HFFc6 (cell line): ENCODE results near the gene PLPP1. TPM values are rescaled to one million over a fixed set of nuclear protein-coding genes. Genes with fewer than 3 reads are reported as not detected.

ENCODE experiments used
- DNase-seq: peaks from one replicate; pipeline ENCODE4 v3.0.0-alpha.2; 2018
- H3K27ac Mint-ChIP-seq: 2 replicates; pipeline ENCODE4 v1.8.0; 2020; ENCODE audit warnings: mild to moderate bottlenecking, mixed read lengths
- H3K27me3 Mint-ChIP-seq: 2 replicates; pipeline ENCODE4 v1.8.0; 2021; ENCODE audit warnings: mild to moderate bottlenecking, moderate library complexity, mixed read lengths; ENCODE audit not compliant: insufficient read depth
- H3K36me3 Mint-ChIP-seq: 2 replicates; pipeline ENCODE4 v1.8.0; 2021; ENCODE audit warnings: low read depth, mixed read lengths
- H3K4me1 Mint-ChIP-seq: 2 replicates; pipeline ENCODE4 v1.8.0; 2020; ENCODE audit warnings: low read depth, mixed read lengths
- H3K4me3 Mint-ChIP-seq: 2 replicates; pipeline ENCODE4 v1.8.0; 2020; ENCODE audit warnings: mild to moderate bottlenecking, moderate library complexity, mixed read lengths
- H3K9me3 Mint-ChIP-seq: 2 replicates; pipeline ENCODE4 v1.8.0; 2020; ENCODE audit warnings: mild to moderate bottlenecking, mixed read lengths
- total RNA-seq, 6 experiments: library from RNA; stranded (reverse); fragmentation: NEBNext Ultra II Directional; extraction: Animal tissue kit (Norgen Biotek cat#: 25700); gene quantifications; 2 replicates in 1 of 6; 3 replicates in 5 of 6; pipeline ENCODE4 v1.2.3, GENCODE V29; 2021
- TF ChIP-seq, protein P1 (sequence below): fragments of 200-600 bp; sonication (generic); IDR thresholded peaks from 2 replicates; pipeline ENCODE4 v1.5.0; 2021; ENCODE audit warnings: antibody characterized with exemption, mild to moderate bottlenecking

PLPP1 gene
- total RNA-seq, 6 experiments from 2014 or later = 20.4 to 28.0 (median 23.3) TPM

- TF ChIP-seq, protein P1, sequence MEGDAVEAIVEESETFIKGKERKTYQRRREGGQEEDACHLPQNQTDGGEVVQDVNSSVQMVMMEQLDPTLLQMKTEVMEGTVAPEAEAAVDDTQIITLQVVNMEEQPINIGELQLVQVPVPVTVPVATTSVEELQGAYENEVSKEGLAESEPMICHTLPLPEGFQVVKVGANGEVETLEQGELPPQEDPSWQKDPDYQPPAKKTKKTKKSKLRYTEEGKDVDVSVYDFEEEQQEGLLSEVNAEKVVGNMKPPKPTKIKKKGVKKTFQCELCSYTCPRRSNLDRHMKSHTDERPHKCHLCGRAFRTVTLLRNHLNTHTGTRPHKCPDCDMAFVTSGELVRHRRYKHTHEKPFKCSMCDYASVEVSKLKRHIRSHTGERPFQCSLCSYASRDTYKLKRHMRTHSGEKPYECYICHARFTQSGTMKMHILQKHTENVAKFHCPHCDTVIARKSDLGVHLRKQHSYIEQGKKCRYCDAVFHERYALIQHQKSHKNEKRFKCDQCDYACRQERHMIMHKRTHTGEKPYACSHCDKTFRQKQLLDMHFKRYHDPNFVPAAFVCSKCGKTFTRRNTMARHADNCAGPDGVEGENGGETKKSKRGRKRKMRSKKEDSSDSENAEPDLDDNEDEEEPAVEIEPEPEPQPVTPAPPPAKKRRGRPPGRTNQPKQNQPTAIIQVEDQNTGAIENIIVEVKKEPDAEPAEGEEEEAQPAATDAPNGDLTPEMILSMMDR = no peak
- no peaks in the 10 kb centered on the region for H3K9me3 Mint-ChIP-seq
- no peaks in the 10 kb centered on the region for H3K27me3 Mint-ChIP-seq
- no peak overlapping the region for H3K27ac Mint-ChIP-seq
- no peak overlapping the region for H3K4me3 Mint-ChIP-seq
- no peaks in the 10 kb centered on the region; the same call in none of the 2 replicates for H3K36me3 Mint-ChIP-seq
- H3K4me1 Mint-ChIP-seq = peaks cover 12% of the 10 kb centered on the region
- no peak for DNase-seq
These were observed 128.5 kb downstream of the PLPP1 start for GRCh38 chr5:55406292-55406691.

- no peak overlapping the region for H3K4me3 Mint-ChIP-seq
- no peak for DNase-seq
- no peak overlapping the region for H3K27ac Mint-ChIP-seq
- H3K27me3 Mint-ChIP-seq = no peaks in the 10 kb centered on the region
- H3K36me3 Mint-ChIP-seq = peaks cover 5% of the 10 kb centered on the region; the same call in 1 of the 2 replicates
- no peaks in the 10 kb centered on the region for H3K9me3 Mint-ChIP-seq
- no peaks in the 10 kb centered on the region for H3K4me1 Mint-ChIP-seq
- TF ChIP-seq, protein P1 = peak; percentile 22
These were observed 132.6 kb downstream of the PLPP1 start for GRCh38 chr5:55402199-55402598.

DNA sequence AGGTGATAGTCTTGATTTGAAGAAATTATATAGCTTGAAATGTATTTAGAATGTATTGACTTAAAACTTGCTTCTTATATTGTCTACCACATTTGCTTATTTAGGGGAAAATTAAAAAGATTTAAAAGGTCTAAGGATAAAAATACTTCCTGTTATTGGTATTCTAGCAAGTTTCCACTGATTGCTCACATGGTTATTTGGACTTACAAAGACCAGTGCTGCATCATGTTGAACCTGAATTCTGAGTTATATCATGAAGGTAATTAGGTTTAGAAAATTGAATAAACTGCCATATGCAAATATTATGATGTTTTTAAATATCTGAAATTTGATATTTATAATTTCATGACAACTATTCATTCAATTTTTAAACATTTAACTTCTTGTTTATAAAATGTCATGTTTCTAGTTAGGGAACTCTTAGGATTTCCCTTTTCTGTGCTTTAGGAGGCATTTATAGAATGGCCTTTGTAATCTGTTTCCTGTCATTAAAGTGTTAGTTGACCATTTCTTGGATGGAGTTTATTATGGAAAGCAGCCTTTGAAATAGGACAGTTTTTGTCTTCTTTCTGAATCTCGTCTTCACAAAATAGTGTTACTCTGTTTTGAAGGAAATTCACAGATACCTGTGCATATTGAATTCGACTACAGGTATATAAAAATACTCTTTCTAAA lies 141.1 kb downstream of the PLPP1 start:
- no peak for DNase-seq
- no peak overlapping the region for H3K4me3 Mint-ChIP-seq
- no peaks in the 10 kb centered on the region for H3K9me3 Mint-ChIP-seq
- H3K27me3 Mint-ChIP-seq = no peaks in the 10 kb centered on the region; the same call in 1 of the 2 replicates
- H3K27ac Mint-ChIP-seq = no peak overlapping the region
- H3K36me3 Mint-ChIP-seq = peaks cover 39% of the 10 kb centered on the region
- H3K4me1 Mint-ChIP-seq = no peaks in the 10 kb centered on the region
- TF ChIP-seq, protein P1 = no peak

DNA sequence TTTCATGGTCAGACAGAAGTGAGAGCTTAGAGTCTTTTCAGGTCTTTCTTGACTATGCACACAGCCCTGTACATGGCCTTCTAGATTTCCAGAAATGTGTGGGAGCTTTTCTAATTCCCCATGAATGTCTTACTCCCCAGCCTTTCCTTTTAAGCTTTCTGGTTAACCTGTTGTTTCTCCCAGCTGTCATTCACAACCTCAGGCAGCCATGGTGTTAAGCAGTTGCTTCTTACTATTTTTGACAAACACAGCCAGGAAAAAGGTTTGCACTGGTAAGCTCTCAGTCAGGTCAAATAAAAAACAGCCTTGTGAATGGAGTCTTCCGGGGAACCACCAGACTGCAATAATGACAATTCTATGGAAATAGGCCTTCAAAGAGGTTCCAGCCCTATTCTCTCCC lies 142.1 kb downstream of the PLPP1 start:
- Mint-ChIP-seq H3K4me3 (no peak overlapping the region), H3K9me3 (no peaks in the 10 kb centered on the region), H3K27ac (no peak overlapping the region), H3K36me3 (peaks cover 37% of the 10 kb centered on the region), H3K4me1 (no peaks in the 10 kb centered on the region), H3K27me3 (no peaks in the 10 kb centered on the region; the same call in 1 of the 2 replicates)
- DNase-seq = no peak
- TF ChIP-seq, protein P1 = no peak

GRCh38 chr5:55391707-55392106 lies 143.1 kb downstream of the PLPP1 start:
- no peak for DNase-seq
- TF ChIP-seq, protein P1 = no peak
- no peaks in the 10 kb centered on the region; the same call in 1 of the 2 replicates for H3K27me3 Mint-ChIP-seq
- H3K27ac Mint-ChIP-seq = no peak overlapping the region
- H3K4me3 Mint-ChIP-seq = no peak overlapping the region
- H3K9me3 Mint-ChIP-seq = no peaks in the 10 kb centered on the region
- no peaks in the 10 kb centered on the region for H3K4me1 Mint-ChIP-seq
- H3K36me3 Mint-ChIP-seq = peaks cover 37% of the 10 kb centered on the region
